Trophoblast cell (in vitro differentiated cells and primary cell): ENCODE data around the gene SUN2.

ENCODE experiments used
- DNase-seq, 2 donors: peaks; one replicate each; pipeline ENCODE4 v3.0.0-alpha.2; 2016
- H2AFZ ChIP-seq: 2 replicates; pipeline ENCODE4 v1.6.1; 2013; ENCODE audit warnings: low read length, moderate library complexity, mild to moderate bottlenecking; ENCODE audit not compliant: insufficient read depth, poor library complexity
- H2AK5ac ChIP-seq: 2 replicates; pipeline ENCODE4 v1.6.1; 2013; ENCODE audit warnings: mild to moderate bottlenecking, low read length
- H2BK120ac ChIP-seq: 2 replicates; pipeline ENCODE4 v1.6.1; 2013; ENCODE audit warnings: low read length, mild to moderate bottlenecking, moderate library complexity; ENCODE audit not compliant: insufficient read depth, poor library complexity
- H2BK12ac ChIP-seq: 2 replicates; pipeline ENCODE4 v1.6.1; 2013; ENCODE audit warnings: mild to moderate bottlenecking, low read length, moderate library complexity
- H2BK5ac ChIP-seq: 2 replicates; pipeline ENCODE4 v1.6.1; 2013; ENCODE audit warnings: low read length, low read depth, moderate library complexity, mild to moderate bottlenecking; ENCODE audit not compliant: poor library complexity
- H3K14ac ChIP-seq: 2 replicates; pipeline ENCODE4 v1.6.1; 2013; ENCODE audit warnings: mild to moderate bottlenecking, low read length
- H3K18ac ChIP-seq: 2 replicates; pipeline ENCODE4 v1.6.1; 2013; ENCODE audit warnings: mild to moderate bottlenecking, low read length
- H3K23ac ChIP-seq: 2 replicates; pipeline ENCODE4 v1.6.1; 2013; ENCODE audit warnings: low read length
- H3K27ac ChIP-seq: 2 replicates; pipeline ENCODE4 v1.5.1; 2013; ENCODE audit warnings: low read depth, mild to moderate bottlenecking, inconsistent platforms, low read length, moderate library complexity
- H3K27me3 ChIP-seq: 2 replicates; pipeline ENCODE4 v1.6.1; 2013; ENCODE audit warnings: inconsistent platforms, mild to moderate bottlenecking, low read length, moderate library complexity; ENCODE audit not compliant: insufficient read depth
- H3K36me3 ChIP-seq, 2 experiments: 1 replicate in 1 of 2; 2 replicates in 1 of 2; pipeline ENCODE4 v1.6.1; 2013; ENCODE audit warnings: low read length in 2 of 2, mild to moderate bottlenecking in 2 of 2, moderate library complexity in 1 of 2; ENCODE audit not compliant: insufficient read depth in 2 of 2, control insufficient read depth in 1 of 2
- H3K4ac ChIP-seq: 2 replicates; pipeline ENCODE4 v1.6.1; 2013; ENCODE audit warnings: low read depth, mild to moderate bottlenecking, low read length, moderate library complexity
- H3K4me1 ChIP-seq, 2 experiments: 1 replicate in 1 of 2; 2 replicates in 1 of 2; pipeline ENCODE4 v1.6.1; 2013; ENCODE audit warnings: low read length in 2 of 2, mild to moderate bottlenecking in 2 of 2, moderate library complexity in 1 of 2; ENCODE audit not compliant: insufficient read depth in 2 of 2, control insufficient read depth in 1 of 2
- H3K4me2 ChIP-seq: 2 replicates; pipeline ENCODE4 v1.6.1; 2013; ENCODE audit warnings: inconsistent platforms, mild to moderate bottlenecking, low read length, moderate library complexity
- H3K4me3 ChIP-seq: 2 replicates; pipeline ENCODE4 v1.5.1; 2013; ENCODE audit warnings: mild to moderate bottlenecking, low read depth, low read length, inconsistent platforms
- H3K79me1 ChIP-seq: one replicate; pipeline ENCODE4 v1.6.1; 2013; ENCODE audit warnings: low read length
- H3K79me2 ChIP-seq: 2 replicates; pipeline ENCODE4 v1.6.1; 2013; ENCODE audit warnings: low read length, mild to moderate bottlenecking; ENCODE audit not compliant: control insufficient read depth, insufficient read depth, poor library complexity
- H3K9ac ChIP-seq: 2 replicates; pipeline ENCODE4 v1.6.1; 2013; ENCODE audit warnings: mild to moderate bottlenecking, low read length
- H3K9me3 ChIP-seq: 2 replicates; pipeline ENCODE4 v1.6.1; 2013; ENCODE audit warnings: low read depth, mild to moderate bottlenecking, control low read depth, inconsistent platforms, low read length; ENCODE audit not compliant: insufficient read depth
- H4K12ac ChIP-seq: 2 replicates; pipeline ENCODE4 v1.6.1; 2013; ENCODE audit warnings: low read depth, mild to moderate bottlenecking, low read length, moderate library complexity
- H4K8ac ChIP-seq: 2 replicates; pipeline ENCODE4 v1.6.1; 2013; ENCODE audit warnings: low read depth, mild to moderate bottlenecking, low read length, moderate library complexity
- H4K91ac ChIP-seq: one replicate; pipeline ENCODE4 v1.6.1; 2013; ENCODE audit warnings: low read depth, mild to moderate bottlenecking, low read length, moderate library complexity
- WGBS: extraction: QIAGEN DNeasy Blood & Tissue Kit; methylation state at CpG from one replicate; pipeline ENCODE4 v1.1.7; 2013; ENCODE audit warnings: missing lambda C conversion rate; ENCODE audit not compliant: insufficient read length, insufficient coverage; ENCODE audit errors: extremely low coverage; 5-methylcytosine and 5-hydroxymethylcytosine counted together

The SUN2 gene

GRCh38 chr22:38706101-38706900 lies 49.5 kb downstream of the SUN2 start:
- Histone ChIP-seq H3K27me3 (no peaks in the 10 kb centered on the region), H3K79me1 (peaks cover 11% of the 10 kb centered on the region), H3K4ac (peak overlapping the region; percentile 67), H3K36me3 (no peaks in the 10 kb centered on the region), H3K4me1 (peaks cover 3 to 9% of the 10 kb centered on the region in 2 experiments), H3K4me2 (peak overlapping the region; percentile 98), H3K9me3 (no peaks in the 10 kb centered on the region), H3K79me2 (peaks cover 7% of the 10 kb centered on the region), H3K18ac (peak overlapping the region; percentile 48), H2AK5ac (no peak overlapping the region), H4K8ac (peak overlapping the region; percentile 49), H3K27ac (peak overlapping the region; percentile 53), H3K14ac (peak overlapping the region; percentile 81), H2BK120ac (peak overlapping the region; percentile 8), H4K91ac (peak overlapping the region; percentile 59), H3K23ac (peak overlapping the region; percentile 27), H3K9ac (peak overlapping the region; percentile 96), H2BK5ac (peak overlapping the region; percentile 42), H2AFZ (peak overlapping the region; percentile 47), H2BK12ac (no peak overlapping the region), H3K4me3 (peak overlapping the region; percentile 98), H4K12ac (peak overlapping the region; percentile 17)
- DNase-seq, result peak in 1 of 2 donors; percentile 44
- WGBS, result no CpG with 5 or more reads among the region's 80 CpGs

DNA sequence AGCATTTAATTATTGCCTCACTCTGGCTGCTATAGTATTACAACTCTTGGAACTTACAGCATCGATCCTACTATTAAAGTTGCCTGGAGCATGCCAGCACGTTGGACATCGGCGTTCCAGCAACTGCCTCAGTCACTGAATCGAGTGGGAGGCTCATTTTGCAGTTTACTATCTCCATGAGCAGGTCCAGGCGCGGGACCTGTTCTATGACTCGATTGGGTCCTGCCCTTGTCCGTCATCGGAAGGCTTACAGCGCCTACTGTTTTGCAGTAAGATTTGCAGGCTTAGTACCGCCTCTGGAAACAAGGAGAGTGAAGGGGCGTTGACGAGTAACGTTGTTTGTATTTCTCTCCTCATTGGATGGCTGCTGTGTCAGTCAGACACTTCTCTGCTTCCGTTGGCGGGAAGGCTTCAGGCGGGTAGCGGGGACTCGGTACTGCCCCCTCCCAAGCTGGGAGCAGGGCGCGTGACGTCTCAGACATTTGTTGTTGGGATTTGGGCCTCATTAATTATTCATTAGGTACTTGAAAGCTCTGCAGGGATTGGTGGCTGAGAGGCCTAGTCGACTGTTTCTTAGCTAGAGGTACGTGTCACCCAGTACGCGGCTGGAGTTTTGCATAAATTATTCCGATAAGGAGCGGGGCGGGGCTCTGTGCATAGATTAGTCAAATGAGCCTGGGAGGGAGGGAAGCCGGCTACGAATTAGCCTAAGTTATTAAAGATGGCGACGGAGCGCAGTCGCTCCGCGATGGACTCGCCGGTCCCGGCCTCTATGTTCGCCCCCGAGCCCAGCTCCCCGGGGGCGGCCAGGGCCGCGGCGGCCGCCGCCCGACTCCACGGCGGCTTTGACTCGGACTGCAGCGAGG lies 50.3 kb downstream of the SUN2 start, which contains the start of gene GTPBP1:
Gene GTPBP1, plus strand, starts transcription at position 710 of the 866 bp plus-strand sequence. Its CDS starts 12 bp downstream, at position 722.
- H2BK5ac ChIP-seq, result peak within 1 kb of the TSS; percentile 42
- WGBS, result no CpG with 5 or more reads among the region's 55 CpGs

DNA sequence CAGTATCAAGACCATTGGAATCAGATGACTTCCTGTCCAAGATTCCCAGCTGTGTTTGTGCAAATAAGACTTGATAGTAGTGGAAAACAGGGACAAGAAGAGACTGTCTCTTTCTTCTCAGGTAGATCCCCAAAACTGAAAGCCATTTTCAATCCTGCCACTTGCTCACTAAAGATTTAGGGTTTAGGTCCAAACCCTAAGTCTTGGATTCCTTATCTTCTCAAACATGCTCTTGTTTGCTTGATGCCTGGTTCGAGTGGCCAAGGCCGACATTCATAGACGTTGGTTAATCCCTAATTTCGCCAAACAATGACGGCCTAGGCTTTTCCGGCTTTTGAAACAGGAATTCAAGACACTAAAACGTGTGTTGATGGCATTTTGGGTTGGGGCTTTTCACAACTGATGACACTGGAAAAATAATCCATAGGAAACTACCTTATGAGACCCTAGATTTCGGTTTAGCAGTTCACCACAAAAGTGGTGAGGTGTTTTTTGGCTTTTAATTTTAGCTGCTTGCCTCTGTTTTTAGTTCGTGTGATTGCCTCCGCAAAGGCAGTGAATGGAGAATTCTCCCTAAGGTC lies 51.1 kb downstream of the SUN2 start:
- H3K4me2 ChIP-seq, result peak overlapping the region; percentile 58
- no peak overlapping the region for H2BK120ac ChIP-seq
- H2BK5ac ChIP-seq, result no peak overlapping the region
- H3K79me1 ChIP-seq, result peaks cover 23% of the 10 kb centered on the region
- no peak overlapping the region for H3K4me3 ChIP-seq
- no peak overlapping the region for H4K12ac ChIP-seq
- H3K27ac ChIP-seq, result no peak overlapping the region
- H3K36me3 ChIP-seq, result no peaks in the 10 kb centered on the region
- H4K91ac ChIP-seq, result no peak overlapping the region
- no peak overlapping the region for H2BK12ac ChIP-seq
- H3K18ac ChIP-seq, result no peak overlapping the region
- no peaks in the 10 kb centered on the region for H3K27me3 ChIP-seq
- H3K79me2 ChIP-seq, result peaks cover 17% of the 10 kb centered on the region
- no peak overlapping the region for H3K14ac ChIP-seq
- no peak overlapping the region for H3K9ac ChIP-seq
- no peak overlapping the region for H4K8ac ChIP-seq
- H3K4me1 ChIP-seq, result peaks cover 4 to 9% of the 10 kb centered on the region in 2 experiments
- no peak for DNase-seq
- no peak overlapping the region for H3K4ac ChIP-seq
- H3K23ac ChIP-seq, result no peak overlapping the region
- no peak overlapping the region for H2AK5ac ChIP-seq
- H2AFZ ChIP-seq, result no peak overlapping the region
- WGBS, result no CpG with 5 or more reads among the region's 10 CpGs
- no peaks in the 10 kb centered on the region for H3K9me3 ChIP-seq

More for the DNA sequence above, 50.3 kb downstream of the SUN2 start, which contains the start of gene GTPBP1:
- Histone ChIP-seq H3K4ac (peak within 1 kb of the TSS; percentile 67), H3K18ac (peak within 1 kb of the TSS; percentile 48), H3K79me1 (peaks cover 18% of the 10 kb centered on the region), H3K79me2 (peaks cover 13% of the 10 kb centered on the region), H2AK5ac (no peak within 1 kb of the TSS), H2BK120ac (peak within 1 kb of the TSS; percentile 8), H3K9ac (peak within 1 kb of the TSS; percentile 96), H3K23ac (peak within 1 kb of the TSS; percentile 27), H4K8ac (peak within 1 kb of the TSS; percentile 49), H4K91ac (peak within 1 kb of the TSS; percentile 59), H2AFZ (peak within 1 kb of the TSS; percentile 47), H3K4me2 (peak within 1 kb of the TSS; percentile 98), H3K4me1 (peaks cover 3 to 9% of the 10 kb centered on the region in 2 experiments), H2BK12ac (no peak within 1 kb of the TSS), H4K12ac (peak within 1 kb of the TSS; percentile 17), H3K9me3 (no peaks in the 10 kb centered on the region), H3K14ac (peak within 1 kb of the TSS; percentile 81), H3K36me3 (no peaks in the 10 kb centered on the region), H3K4me3 (peak within 1 kb of the TSS; percentile 98), H3K27me3 (no peaks in the 10 kb centered on the region), H3K27ac (peak within 1 kb of the TSS; percentile 53)
- DNase-seq, result peak; percentile 100
